Peyer's patch (tissue), 4 donors: ENCODE measurements around the gene LCLAT1. TPM values are rescaled to one million over a fixed set of nuclear protein-coding genes. Genes with fewer than 3 reads are reported as not detected.
A peak's percentile ranks its signal among the peaks of the same experiment; 100 is the strongest.

ENCODE experiments used
- DNase-seq, 3 donors: peaks; one replicate each; pipeline ENCODE4 v3.0.0-alpha.2; 2017 to 2019
- H3K27ac ChIP-seq, 4 donors: fragments of 200-600 bp; sonication (generic); one replicate each; pipeline ENCODE4 v1.5.1; 2016 to 2019
- H3K27me3 ChIP-seq, 2 donors: fragments of 200-600 bp; sonication (generic); one replicate each; pipeline ENCODE4 v1.5.1; 2019
- H3K36me3 ChIP-seq, 3 donors: fragments of 200-600 bp; sonication (generic); one replicate each; pipeline ENCODE4 v1.5.1; 2016 to 2019
- H3K4me1 ChIP-seq, 4 donors: fragments of 200-600 bp; sonication (generic); one replicate each; pipeline ENCODE4 v1.5.1; 2016 to 2019
- H3K4me3 ChIP-seq, 4 donors: fragments of 200-600 bp; sonication (generic); 1 replicate in 3 of 4; 2 replicates in 1 of 4; pipeline ENCODE4 v1.5.1; 2016 to 2019; ENCODE audit warnings: mild to moderate bottlenecking in 1 of 4
- H3K9me3 ChIP-seq, 4 donors: fragments of 200-600 bp; sonication (generic); one replicate each; pipeline ENCODE4 v1.5.1; 2016 to 2019; ENCODE audit warnings: mild to moderate bottlenecking in 1 of 4
- POLR2A ChIP-seq, 2 donors: fragments of 450-650 bp; IDR thresholded peaks; one replicate each; pipeline ENCODE4 v1.5.1; 2017; ENCODE audit warnings: antibody characterized with exemption in 2 of 2, mild to moderate bottlenecking in 2 of 2, moderate library complexity in 2 of 2
- total RNA-seq, 4 donors: library from RNA; depleted of rRNA; stranded (reverse); fragments of >200 nt; gene quantifications; one replicate each; pipeline ENCODE4 v1.1.0, GENCODE V29; 2016
- TF ChIP-seq, protein P1 (sequence below), 6 experiments: fragments of 450-650 bp in 4 of 6; fragments of 200-600 bp in 2 of 6; sonication (generic) in 1 of 6; IDR thresholded peaks; one replicate each; pipeline ENCODE4 v1.5.1; 2017 to 2019; ENCODE audit warnings: antibody characterized with exemption in 6 of 6, mild to moderate bottlenecking in 3 of 6, moderate library complexity in 1 of 6

Gene LCLAT1
- total RNA-seq, 4 donors from 2014 or later = 10.7 to 60.8 (median 24.9) TPM

DNA sequence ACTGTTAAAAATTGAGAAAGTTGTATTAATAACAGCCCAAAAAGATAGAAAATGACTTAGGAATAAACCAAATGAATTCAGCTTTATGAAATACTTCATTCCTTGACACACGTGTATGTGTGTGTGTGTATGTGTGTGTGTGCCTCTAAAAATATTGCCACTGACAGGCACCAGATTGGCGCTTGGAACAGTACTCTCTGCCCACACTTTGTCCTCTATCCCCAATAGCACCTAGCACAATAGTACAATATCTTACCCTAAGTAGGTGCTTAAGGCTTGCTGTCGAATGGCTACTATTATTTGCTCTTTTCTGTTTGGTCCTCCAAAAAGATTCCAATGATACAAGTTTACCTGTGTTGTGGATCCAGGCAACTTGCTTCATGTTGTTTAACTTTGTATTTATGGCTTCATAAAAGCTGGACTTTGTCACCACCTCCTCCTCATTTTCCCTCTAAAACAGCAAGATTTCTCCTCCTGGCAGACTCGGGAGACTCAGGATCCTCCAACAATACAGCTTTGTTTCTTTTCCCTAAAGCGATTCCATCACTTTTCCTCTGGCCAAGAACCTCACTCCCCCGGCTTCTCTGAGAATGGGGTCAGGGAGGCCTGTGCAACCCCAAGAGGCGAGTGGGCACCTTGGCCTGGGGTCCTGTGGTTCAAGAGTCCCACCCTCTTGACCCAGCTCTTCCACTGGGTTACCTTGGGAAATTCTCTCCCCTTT lies 43.3 kb upstream of the LCLAT1 start:
- H3K36me3 ChIP-seq = no peaks in the 10 kb centered on the region
- H3K27ac ChIP-seq = peak overlapping the region in 1 of 4 donors; percentile 20
- peaks cover 0 to 8% (median 0%) of the 10 kb centered on the region in 4 donors for H3K4me1 ChIP-seq
- no peak overlapping the region for H3K4me3 ChIP-seq
- TF ChIP-seq, protein P1, sequence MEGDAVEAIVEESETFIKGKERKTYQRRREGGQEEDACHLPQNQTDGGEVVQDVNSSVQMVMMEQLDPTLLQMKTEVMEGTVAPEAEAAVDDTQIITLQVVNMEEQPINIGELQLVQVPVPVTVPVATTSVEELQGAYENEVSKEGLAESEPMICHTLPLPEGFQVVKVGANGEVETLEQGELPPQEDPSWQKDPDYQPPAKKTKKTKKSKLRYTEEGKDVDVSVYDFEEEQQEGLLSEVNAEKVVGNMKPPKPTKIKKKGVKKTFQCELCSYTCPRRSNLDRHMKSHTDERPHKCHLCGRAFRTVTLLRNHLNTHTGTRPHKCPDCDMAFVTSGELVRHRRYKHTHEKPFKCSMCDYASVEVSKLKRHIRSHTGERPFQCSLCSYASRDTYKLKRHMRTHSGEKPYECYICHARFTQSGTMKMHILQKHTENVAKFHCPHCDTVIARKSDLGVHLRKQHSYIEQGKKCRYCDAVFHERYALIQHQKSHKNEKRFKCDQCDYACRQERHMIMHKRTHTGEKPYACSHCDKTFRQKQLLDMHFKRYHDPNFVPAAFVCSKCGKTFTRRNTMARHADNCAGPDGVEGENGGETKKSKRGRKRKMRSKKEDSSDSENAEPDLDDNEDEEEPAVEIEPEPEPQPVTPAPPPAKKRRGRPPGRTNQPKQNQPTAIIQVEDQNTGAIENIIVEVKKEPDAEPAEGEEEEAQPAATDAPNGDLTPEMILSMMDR (IDR thresholded peaks at IDR 0.05) = no peak
- no peak for TF ChIP-seq POLR2A (IDR thresholded peaks at IDR 0.05)
- no peaks in the 10 kb centered on the region for H3K9me3 ChIP-seq
- no peak for DNase-seq
- H3K27me3 ChIP-seq = no peaks in the 10 kb centered on the region

DNA sequence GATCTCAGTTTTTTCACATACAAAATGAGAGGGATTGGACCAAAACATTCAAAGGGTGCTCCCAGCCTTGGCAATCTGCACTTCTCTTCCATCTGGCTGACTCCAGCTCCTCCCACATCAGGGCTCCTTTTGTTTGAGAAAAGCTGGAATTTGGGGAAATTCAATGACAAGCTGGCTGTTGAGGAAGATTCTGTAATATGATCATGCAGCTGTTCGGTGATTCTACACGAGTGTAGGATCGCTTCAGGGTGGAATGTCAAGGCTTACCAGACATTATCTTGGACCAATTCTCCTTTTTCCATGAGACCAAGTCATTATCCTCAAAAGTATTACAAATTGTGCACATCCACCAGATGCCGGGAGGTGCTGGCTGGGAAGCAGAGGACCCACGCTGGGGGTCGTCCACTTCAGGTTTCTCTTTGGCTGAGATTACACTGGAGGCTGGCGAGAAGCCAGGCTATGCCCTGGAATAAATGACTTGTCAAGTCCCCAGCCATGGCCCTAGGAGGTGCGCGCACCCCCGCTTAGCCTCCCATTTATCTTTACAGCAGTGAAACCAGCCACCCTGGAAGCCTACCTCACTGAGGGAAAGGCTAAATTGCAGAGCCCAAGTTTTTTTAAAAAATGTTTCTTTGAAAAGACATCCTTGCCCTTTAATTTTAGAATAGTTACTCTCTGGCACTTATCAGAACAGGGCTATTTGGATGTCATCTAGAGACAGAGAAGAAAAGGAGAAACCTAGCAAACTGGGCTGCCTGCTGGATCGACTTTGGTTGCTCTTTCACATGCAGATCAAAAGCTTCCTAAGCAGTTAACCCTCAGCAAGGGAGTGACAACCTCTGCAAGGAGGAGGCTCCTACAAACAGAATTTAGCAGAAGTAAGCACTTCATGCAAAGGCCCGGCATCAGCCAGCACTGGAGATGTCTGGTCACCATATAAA lies 42.5 kb upstream of the LCLAT1 start:
- peaks cover 0 to 8% (median 0%) of the 10 kb centered on the region in 4 donors for H3K4me1 ChIP-seq
- peak overlapping the region in 1 of 4 donors; percentile 20 for H3K27ac ChIP-seq
- DNase-seq = no peak

DNA sequence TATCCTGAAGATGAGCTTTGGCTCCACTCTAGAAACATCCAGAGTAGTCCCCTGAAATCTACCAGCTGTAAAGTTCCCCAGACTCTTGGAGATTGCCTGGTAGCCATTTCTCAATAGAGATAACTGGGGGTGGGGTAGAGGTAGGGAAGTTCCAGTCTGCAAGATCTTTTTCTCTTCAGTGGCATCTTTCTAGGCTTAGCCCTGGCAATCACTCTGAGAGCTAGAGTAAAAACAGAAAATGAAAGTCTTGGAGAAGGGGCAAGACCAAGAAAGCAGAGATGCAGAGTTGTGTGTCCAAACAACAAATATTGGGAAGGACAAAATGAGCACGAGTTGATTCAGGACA lies 41.8 kb upstream of the LCLAT1 start:
- Histone ChIP-seq H3K27me3 (no peaks in the 10 kb centered on the region), H3K36me3 (no peaks in the 10 kb centered on the region), H3K4me3 (no peak overlapping the region), H3K4me1 (peaks cover 0 to 8% (median 0%) of the 10 kb centered on the region in 4 donors), H3K9me3 (no peaks in the 10 kb centered on the region), H3K27ac (no peak overlapping the region)
- no peak for TF ChIP-seq POLR2A (IDR thresholded peaks at IDR 0.05)
- TF ChIP-seq, protein P1 (IDR thresholded peaks at IDR 0.05) = no peak
- no peak for DNase-seq

More for the DNA sequence above, 42.5 kb upstream of the LCLAT1 start:
- no peak for TF ChIP-seq POLR2A (IDR thresholded peaks at IDR 0.05)
- TF ChIP-seq, protein P1 (IDR thresholded peaks at IDR 0.05) = no peak
- H3K36me3 ChIP-seq = no peaks in the 10 kb centered on the region
- no peaks in the 10 kb centered on the region for H3K9me3 ChIP-seq
- no peak overlapping the region for H3K4me3 ChIP-seq
- no peaks in the 10 kb centered on the region for H3K27me3 ChIP-seq

DNA sequence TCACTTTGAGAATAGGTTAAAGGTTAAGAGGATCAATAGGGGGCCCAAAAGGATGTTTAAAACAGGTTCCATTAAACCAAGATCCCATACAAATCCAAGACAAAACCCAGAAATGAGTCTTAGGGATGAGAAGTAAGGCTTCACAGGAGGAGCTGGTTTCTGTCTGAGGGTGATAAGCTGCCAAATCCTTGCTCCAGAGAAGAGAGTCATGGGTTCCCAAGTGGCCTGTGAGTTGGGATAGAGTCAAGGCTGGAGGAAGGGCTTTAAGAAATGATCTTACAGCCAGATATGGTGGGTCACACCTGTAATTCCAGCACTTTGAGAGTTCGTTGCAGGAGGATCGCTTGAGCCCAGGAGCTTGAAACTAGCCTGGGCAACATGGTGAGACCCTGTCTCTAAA lies 40.2 kb upstream of the LCLAT1 start:
- H3K27me3 ChIP-seq = no peaks in the 10 kb centered on the region
- TF ChIP-seq POLR2A (IDR thresholded peaks at IDR 0.05) = no peak
- TF ChIP-seq, protein P1 (IDR thresholded peaks at IDR 0.05) = no peak
- no peak overlapping the region for H3K4me3 ChIP-seq
- H3K9me3 ChIP-seq = no peaks in the 10 kb centered on the region
- peaks cover 0 to 8% (median 0%) of the 10 kb centered on the region in 4 donors for H3K4me1 ChIP-seq
- H3K27ac ChIP-seq = peak overlapping the region in 1 of 4 donors; percentile 79
- H3K36me3 ChIP-seq = no peaks in the 10 kb centered on the region
- no peak for DNase-seq

DNA sequence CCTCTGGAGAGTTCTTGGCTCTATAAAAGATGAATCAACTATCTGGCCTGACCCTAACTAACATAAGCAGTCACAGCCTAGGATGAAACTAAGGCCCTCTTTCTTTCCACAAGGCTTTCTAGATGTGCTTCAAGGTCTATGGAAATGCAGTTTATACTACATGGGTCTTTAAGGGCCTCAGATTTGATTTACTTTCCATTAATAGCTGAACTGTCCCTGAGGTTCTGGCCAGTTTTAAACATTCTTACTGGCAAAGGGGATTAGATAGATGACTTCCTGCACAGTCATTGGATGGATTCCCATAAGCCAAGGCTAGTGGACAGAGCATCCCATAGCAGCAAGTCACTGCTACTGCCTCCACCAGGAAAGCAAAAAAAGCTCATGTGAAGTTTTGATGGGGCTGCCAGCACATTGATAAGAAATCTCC lies 38.1 kb upstream of the LCLAT1 start:
- no peak for DNase-seq
- H3K9me3 ChIP-seq = no peaks in the 10 kb centered on the region
- TF ChIP-seq, protein P1 (IDR thresholded peaks at IDR 0.05) = no peak
- TF ChIP-seq POLR2A (IDR thresholded peaks at IDR 0.05) = no peak
- no peak overlapping the region for H3K4me3 ChIP-seq
- H3K4me1 ChIP-seq = peaks cover 0 to 6% (median 0%) of the 10 kb centered on the region in 4 donors
- H3K36me3 ChIP-seq = no peaks in the 10 kb centered on the region
- H3K27ac ChIP-seq = peak overlapping the region in 3 of 4 donors; percentile 10 to 79 (median 70)
- no peaks in the 10 kb centered on the region for H3K27me3 ChIP-seq
